MM.1S (cell line): Measurements from ENCODE around the gene SCGB3A2.

Source experiments
- CTCF ChIP-seq: fragments of 300-600 bp; sonication (generic); IDR thresholded peaks from 2 replicates; pipeline ENCODE4 v1.5.1; 2016; ENCODE audit warnings: antibody characterized with exemption, low read length, mixed read lengths
- EZH2 ChIP-seq: fragments of 300-600 bp; sonication (generic); optimal IDR thresholded peaks from 2 replicates; pipeline ENCODE3; 2017; ENCODE audit warnings: low read depth, mild to moderate bottlenecking, antibody characterized with exemption, low read length, mixed read lengths
- EZH2phosphoT487 ChIP-seq: fragments of 300-600 bp; sonication (generic); IDR thresholded peaks from 2 replicates; pipeline ENCODE4 v1.6.1; 2018; ENCODE audit warnings: antibody characterized with exemption, low read length

GRCh38 chr5:147901599-147902039 is 23.1 kb downstream of the SCGB3A2 start:
- no peak for TF ChIP-seq CTCF
- TF ChIP-seq EZH2phosphoT487 = no peak
- TF ChIP-seq EZH2 = no peak
